Measurements from ENCODE around the gene SLC39A10.

- no peak for TF ChIP-seq POLR2A (IDR thresholded peaks at IDR 0.05)
- no peak for TF ChIP-seq CTCF (IDR thresholded peaks at IDR 0.05)
- TF ChIP-seq EP300 (IDR thresholded peaks at IDR 0.05) = no peak
These were observed 10.6 kb upstream of the SLC39A10 start for GRCh38 chr2:195646424-195646823.

Measured in ovary (tissue), 3 donors.